GM21447 (cell line): ENCODE data around the gene OXA1L.
A peak's percentile ranks its signal among the peaks of the same experiment; 100 is the strongest.
"Not testable (repeated sequence)": the region's sequence is repeated elsewhere in the genome, so short reads cannot be mapped to it uniquely, and the experiment has no call there.

Source experiments
- ATAC-seq: cut with Tn5 transposase; IDR thresholded peaks from one replicate; pipeline ENCODE4 v1.9.1; 2021; ENCODE audit not compliant: unreplicated experiment

OXA1L gene

GRCh38 chr14:22767323-22767589, 768 bp downstream of the OXA1L start:
- ATAC-seq, result peak; percentile 43

- no peak for ATAC-seq
These were observed 2.5 kb downstream of the OXA1L start for GRCh38 chr14:22768947-22769346.

GRCh38 chr14:22769369-22769768, 2.9 kb downstream of the OXA1L start:
- ATAC-seq, result no peak

GRCh38 chr14:22770481-22771187, 4.1 kb downstream of the OXA1L start:
- no peak for ATAC-seq

- ATAC-seq, result no peak
These were observed 6.2 kb downstream of the OXA1L start for GRCh38 chr14:22772725-22773124.

GRCh38 chr14:22773162-22774010, 6.9 kb downstream of the OXA1L start:
- no peak for ATAC-seq

GRCh38 chr14:22774011-22774706, 7.7 kb downstream of the OXA1L start:
- no peak for ATAC-seq

GRCh38 chr14:22776215-22776614, 9.7 kb downstream of the OXA1L start:
- ATAC-seq, result no peak

- ATAC-seq, result not testable (repeated sequence)
These were observed 10.4 kb downstream of the OXA1L start for GRCh38 chr14:22776849-22777248.

- no peak for ATAC-seq
These were observed 11.6 kb downstream of the OXA1L start for GRCh38 chr14:22778084-22778483.

- no peak for ATAC-seq
These were observed 13.7 kb downstream of the OXA1L start for GRCh38 chr14:22780105-22780679.

- ATAC-seq, result no peak
These were observed 14.4 kb downstream of the OXA1L start for GRCh38 chr14:22780941-22781300.

- ATAC-seq, result no peak
These were observed 15.0 kb downstream of the OXA1L start for GRCh38 chr14:22781301-22781991.

GRCh38 chr14:22786685-22787084, 20.2 kb downstream of the OXA1L start:
- no peak for ATAC-seq

- no peak for ATAC-seq
These were observed 24.8 kb downstream of the OXA1L start for GRCh38 chr14:22791301-22791700.

GRCh38 chr14:22792158-22792557, 25.7 kb downstream of the OXA1L start:
- ATAC-seq, result no peak

GRCh38 chr14:22793550-22793949, 27.1 kb downstream of the OXA1L start:
- not testable (repeated sequence) for ATAC-seq

- ATAC-seq, result no peak
These were observed 27.5 kb downstream of the OXA1L start for GRCh38 chr14:22793976-22794375.

GRCh38 chr14:22794551-22794951, 28.1 kb downstream of the OXA1L start:
- ATAC-seq, result peak; percentile 57

- peak; percentile 49 for ATAC-seq
These were observed 29.7 kb downstream of the OXA1L start for GRCh38 chr14:22796087-22796707.
